Choroid plexus epithelial cell (primary cell): ENCODE results near the gene B4GALT3.

ENCODE experiments used
- DNase-seq: peaks from one replicate; pipeline ENCODE4 v3.0.0-alpha.2; 2010; ENCODE audit warnings: low read depth
- H3K4me3 ChIP-seq: 2 replicates; pipeline ENCODE4 v1.5.1; 2011; ENCODE audit warnings: low read depth, mild to moderate bottlenecking, control low read depth, low read length, moderate library complexity
- TF ChIP-seq, protein P1 (sequence below): conservative IDR thresholded peaks from 2 replicates; pipeline ENCODE4 v1.5.1; 2011; ENCODE audit warnings: low read depth, mild to moderate bottlenecking, control low read depth, inconsistent platforms, low read length, moderate library complexity

The B4GALT3 gene

DNA sequence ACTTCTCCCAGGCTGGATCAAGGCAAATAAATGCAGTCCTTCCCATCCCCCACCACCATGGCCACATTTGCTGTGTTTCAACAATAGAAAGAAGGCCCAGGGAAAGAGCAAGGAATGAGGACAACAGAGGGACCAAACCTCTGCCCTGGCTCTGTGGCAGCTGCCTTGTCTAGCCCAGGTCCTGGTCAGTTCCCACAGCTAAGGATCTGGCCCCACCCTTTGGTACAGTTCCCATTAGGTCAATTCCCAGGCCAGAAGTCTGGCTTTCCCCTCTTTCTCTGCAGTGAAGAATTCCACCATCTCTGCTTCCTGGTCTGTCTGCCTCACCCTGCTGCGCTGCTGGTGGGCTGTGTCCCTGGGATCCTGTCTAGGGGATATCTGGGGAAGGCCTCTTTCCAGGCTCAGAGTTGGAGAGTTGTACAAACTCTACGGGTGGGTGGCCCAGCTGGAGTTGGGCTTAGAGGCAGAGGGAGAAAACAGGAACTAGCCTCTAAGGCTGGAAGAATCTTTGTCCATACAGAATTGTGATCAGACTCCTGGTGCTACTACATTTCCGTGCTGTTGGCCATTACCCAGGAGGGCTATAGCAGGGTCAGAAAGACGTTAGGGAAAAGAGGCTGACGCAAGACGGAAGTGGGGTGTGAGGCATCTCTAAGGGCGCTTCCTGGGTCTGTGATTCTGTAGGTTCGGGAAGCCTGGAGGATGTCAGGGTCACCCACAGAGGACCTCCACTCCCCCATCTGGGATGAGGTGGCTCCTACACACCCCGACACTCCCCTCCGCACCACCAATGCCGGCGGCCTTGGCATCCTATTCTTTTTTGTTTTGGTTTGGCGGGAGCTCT, 23.9 kb upstream of the B4GALT3 start:
- peak overlapping the region; percentile 92 for H3K4me3 ChIP-seq
- DNase-seq = peak; percentile 78
- TF ChIP-seq, protein P1, sequence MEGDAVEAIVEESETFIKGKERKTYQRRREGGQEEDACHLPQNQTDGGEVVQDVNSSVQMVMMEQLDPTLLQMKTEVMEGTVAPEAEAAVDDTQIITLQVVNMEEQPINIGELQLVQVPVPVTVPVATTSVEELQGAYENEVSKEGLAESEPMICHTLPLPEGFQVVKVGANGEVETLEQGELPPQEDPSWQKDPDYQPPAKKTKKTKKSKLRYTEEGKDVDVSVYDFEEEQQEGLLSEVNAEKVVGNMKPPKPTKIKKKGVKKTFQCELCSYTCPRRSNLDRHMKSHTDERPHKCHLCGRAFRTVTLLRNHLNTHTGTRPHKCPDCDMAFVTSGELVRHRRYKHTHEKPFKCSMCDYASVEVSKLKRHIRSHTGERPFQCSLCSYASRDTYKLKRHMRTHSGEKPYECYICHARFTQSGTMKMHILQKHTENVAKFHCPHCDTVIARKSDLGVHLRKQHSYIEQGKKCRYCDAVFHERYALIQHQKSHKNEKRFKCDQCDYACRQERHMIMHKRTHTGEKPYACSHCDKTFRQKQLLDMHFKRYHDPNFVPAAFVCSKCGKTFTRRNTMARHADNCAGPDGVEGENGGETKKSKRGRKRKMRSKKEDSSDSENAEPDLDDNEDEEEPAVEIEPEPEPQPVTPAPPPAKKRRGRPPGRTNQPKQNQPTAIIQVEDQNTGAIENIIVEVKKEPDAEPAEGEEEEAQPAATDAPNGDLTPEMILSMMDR = no peak

DNA sequence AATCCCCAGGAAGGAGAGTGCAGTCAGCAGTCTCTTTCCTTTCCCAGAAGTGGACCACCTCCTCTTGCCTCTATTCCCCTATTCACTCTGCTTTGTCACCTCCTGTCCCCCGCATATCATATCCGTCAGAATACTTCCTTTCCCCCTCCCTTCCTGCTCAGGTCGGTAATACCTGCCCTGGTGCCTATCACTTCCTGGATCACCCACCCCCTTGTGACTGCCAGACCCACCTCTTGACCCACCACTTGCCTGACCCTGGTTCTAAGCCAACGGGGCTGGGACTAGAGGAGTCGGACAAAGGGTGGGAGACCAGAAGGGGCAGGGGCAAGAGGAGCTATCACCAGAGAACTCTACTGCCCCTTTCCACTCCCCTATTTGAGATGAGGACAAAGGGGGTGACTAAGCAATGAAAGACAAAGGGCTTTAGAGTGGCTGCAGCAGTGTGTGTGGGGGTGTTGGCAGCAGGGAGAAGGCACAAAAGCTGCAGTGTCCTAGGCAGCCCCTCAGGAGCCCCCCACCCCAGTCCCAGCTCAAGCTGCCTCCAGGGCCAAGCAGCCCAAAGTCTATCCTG, 23.2 kb upstream of the B4GALT3 start:
- no peak for DNase-seq
- TF ChIP-seq, protein P1 = no peak
- no peak overlapping the region for H3K4me3 ChIP-seq

DNA sequence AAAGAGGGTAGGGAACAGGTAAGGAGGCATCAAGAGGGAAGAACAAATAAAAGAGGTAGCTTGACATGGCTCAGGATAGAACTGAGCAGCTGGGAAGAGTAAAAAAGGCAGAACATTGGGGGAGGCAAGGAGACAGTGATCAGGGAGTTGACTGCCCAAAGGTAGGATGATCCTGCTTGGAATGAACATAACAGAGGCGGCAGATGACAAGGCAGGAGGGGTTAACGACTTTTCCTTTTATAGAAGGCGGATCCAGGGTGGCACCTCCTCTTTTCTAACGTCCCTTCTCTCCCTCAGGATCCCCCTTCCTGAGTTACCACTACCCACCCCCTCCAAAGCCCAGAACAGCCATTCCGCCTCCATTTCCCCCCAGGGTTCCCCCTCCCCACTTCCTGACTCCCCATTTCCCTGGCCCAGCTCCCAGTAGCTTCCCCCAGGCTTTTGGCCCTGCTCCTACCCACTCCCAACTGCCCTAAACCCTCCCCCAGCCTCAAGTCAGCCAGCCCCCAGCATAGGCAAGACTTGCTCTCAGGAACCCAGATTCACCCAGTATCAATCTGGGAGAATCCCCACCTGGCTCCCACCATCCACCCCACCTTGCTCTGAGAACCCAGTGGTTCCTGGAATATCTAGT, 22.3 kb upstream of the B4GALT3 start:
- no peak for DNase-seq
- no peak overlapping the region for H3K4me3 ChIP-seq
- TF ChIP-seq, protein P1 = no peak

DNA sequence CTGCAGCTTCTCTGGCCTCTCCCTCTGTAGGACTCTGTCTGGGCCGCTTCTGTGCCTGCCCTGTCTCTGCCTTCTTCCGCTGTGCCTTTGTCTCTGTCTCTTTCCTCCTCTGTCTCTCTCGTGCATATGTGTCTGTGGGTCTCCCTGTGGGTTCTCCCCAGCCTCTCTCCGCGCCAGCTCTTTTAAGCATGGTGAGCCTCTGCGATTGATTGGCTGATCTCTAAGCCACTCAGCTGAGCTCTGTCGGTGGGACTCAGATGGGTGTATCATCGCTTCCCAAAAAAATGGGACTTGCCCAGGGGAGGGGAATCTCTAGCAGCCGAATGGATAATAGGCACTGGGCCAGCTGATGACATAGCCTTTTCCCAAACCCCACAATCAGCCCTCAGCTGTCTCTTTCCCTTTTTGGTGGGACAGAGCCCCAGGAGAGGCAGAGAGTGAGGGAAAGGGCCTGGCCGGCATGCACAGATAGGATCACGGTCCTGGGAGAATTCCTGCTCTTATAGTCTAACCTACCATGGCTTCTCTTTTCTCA, 21.7 kb upstream of the B4GALT3 start, which contains the start of gene ADAMTS4:
Gene ADAMTS4, minus strand, starts transcription at position 158 of the 535 bp plus-strand sequence. CDS start 427 bp downstream, outside the sequence.
- peak within 1 kb of the TSS; percentile 53 for H3K4me3 ChIP-seq
- TF ChIP-seq, protein P1 = no peak
- DNase-seq = peak; percentile 77

DNA sequence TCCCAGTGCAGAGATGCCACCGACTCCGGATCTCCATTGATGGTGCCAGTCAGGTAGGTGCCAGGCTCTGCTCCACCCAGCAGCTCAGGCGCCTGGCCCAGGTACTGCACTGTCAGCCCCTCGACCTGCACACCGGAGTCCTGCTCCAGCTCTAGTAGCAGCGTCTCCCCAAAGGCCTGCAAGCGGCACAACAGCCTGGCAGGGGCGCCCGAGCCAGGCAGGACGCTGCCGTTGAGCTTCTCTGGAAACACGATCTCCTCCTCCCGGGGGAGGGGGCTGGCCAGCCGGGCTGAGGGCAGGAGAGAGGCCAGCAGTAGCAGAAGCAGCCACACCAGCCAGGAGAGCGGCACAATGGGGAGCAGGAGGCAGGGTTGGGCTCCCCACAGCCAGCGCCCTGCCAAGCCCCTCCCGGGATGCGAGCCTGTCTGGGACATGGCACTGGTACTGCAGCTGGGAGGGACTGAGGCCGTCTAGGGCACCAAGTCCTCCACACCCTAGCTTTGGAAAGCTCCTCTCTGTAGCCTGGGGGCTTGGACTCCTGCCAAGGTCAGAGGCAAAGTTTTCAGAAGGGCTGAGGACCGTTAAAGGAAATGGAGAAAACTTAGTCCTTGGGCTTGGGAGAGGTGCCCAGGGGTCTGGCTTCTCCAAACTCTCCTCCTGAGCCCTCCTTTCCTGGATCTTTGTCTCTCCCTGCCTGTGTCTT, 21.0 kb upstream of the B4GALT3 start:
- DNase-seq = peak; percentile 50
- TF ChIP-seq, protein P1 = no peak
- peak overlapping the region; percentile 53 for H3K4me3 ChIP-seq

DNA sequence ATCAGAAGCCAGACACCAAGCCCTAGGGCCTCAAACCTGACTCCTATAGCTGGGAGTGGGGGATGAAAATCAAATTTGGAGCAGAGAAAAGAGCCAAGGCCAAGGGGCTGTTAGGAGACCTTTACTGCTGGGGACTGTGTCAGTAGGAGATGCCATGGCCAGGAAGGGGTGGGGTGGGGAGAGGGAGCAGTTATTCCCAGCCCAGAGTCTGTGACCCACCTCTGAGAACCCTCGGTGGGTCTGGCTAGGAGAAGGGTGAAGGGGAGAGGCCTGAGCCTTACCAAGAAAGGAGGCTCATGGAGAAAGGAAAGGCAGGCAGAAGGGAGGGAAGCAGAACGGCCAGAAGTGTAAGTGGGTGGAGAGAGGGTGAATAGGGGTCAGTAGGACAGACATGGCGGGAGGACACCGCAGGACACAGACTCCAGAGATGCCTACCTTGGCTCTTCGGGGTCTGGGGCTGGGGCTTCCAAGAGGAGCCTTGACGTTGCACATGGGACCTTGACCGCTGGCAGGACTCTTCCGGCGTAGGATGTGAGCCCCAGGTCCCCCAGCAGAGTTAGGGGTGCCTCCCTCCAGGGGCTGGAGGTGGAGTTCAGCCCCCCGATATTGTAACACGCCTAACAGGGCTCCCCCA, 20.4 kb upstream of the B4GALT3 start:
- TF ChIP-seq, protein P1 = no peak
- peak overlapping the region; percentile 53 for H3K4me3 ChIP-seq

More for the DNA sequence above, 20.4 kb upstream of the B4GALT3 start:
- no peak for DNase-seq
